GOT3 (cell line): ENCODE data around the gene LBHD2.
"Not testable (repeated sequence)": the region's sequence is repeated elsewhere in the genome, so short reads cannot be mapped to it uniquely, and the experiment has no call there.

Source experiments
- DNase-seq: peaks from one replicate; lab custom pipeline; 2025; ENCODE audit warnings: mixed read lengths; lab: John Stamatoyannopoulos, UW

LBHD2 gene

GRCh38 chr14:103104654-103105452 lies 20.8 kb downstream of the LBHD2 start:
- DNase-seq: no peak

DNA sequence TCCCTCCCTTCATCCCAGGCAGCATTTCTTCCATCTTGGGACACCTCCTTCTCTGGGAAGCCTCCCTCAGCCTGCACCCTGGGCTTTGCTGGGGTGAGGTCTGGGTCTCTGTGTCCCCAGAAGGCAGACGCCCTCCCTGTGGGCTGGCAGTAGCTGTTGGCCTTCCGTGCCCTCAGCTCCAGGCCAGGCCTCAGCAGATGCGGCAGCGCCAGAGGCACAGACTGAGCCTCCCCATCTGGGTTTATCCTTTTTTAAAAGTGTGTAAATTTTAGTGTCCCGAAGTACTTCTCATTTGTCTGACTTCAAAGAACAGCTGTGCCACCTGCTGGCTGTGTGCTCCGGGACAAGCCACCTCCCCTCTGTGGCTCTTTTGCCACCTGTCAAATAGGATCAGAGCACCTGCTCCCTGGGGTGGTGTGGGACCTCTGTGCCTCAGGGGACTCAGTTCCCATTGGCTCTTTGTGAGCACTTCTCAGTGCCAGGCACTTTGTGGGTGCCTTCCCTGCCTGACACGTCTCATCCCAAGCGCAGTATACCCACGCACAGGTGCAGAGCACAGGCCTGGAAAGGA lies 21.7 kb downstream of the LBHD2 start:
- DNase-seq: no peak

GRCh38 chr14:103107455-103107854 lies 23.4 kb downstream of the LBHD2 start:
- no peak for DNase-seq

- no peak for DNase-seq
Measured at GRCh38 chr14:103107941-103108748, 24.1 kb downstream of the LBHD2 start.

GRCh38 chr14:103108749-103109207 lies 24.8 kb downstream of the LBHD2 start:
- no peak for DNase-seq

DNA sequence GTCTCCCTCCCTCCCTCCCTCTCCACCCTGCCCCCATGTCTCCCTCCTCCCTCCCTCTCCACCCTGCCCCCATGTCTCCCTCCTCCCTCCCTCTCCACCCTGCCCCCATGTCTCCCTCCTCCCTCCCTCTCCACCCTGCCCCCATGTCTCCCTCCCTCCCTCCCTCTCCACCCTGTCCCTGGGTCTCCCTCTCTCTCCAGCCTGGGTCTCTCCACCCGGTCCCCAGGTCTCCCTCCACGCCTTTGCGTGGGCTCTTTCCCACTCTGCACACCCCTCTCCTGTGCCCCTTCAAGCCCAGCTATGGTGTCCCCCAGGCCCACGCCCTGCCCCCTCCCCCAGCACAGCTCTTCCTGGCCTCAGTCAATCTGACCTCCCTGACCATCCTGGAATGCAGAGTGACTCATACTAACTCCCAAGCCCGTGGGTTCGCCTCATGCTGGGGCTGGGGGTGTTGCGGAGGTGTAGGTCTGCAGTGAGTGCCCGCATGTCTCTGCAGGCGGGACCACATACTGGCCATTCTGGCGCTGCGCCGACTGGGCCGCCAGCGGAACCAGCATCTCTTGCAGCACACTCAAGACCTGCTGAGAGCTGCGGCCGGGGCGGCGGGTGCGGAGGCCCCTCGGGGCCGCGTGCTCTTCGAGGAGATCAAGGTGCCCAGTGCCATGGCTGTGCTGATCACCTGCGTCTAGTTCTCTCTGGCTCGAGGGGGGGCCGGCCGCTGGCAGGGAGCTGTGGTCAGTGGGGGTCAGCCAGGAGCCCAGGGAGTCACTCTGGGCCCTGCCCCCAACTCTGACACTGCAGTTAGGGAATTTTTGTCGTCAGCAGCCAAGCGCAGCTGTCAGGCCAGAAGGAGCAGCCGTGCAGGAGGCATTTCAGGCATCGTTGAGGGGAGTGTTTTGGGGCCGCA lies 25.8 kb downstream of the LBHD2 start:
- DNase-seq: no peak

DNA sequence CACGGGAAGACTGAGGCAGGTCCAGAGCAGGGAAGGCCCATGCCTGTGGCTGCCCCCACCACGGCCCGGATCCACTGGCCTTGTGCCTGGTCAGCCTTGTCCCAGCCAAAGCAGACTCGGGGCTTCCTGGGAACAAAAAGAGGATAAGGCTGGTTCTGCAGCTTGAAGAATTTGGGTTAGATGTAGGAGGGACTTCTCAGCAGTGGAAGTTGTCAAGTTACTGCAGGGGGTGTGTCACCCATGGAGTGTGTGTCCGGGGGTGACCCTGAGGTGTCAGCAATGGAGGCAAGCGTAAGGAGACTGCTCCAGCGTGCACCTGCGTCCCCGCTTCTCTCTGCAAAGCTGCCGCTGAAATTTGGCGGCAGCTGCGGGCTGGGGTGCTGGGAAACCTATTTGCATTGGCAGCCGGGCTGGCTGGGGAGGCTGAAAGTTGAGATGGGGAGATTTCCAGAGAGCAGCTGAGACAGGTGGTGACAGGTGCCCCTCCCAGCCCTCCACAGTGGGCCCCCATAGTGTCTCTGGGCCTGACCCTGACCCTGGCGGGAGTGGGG lies 26.7 kb downstream of the LBHD2 start:
- no peak for DNase-seq

DNA sequence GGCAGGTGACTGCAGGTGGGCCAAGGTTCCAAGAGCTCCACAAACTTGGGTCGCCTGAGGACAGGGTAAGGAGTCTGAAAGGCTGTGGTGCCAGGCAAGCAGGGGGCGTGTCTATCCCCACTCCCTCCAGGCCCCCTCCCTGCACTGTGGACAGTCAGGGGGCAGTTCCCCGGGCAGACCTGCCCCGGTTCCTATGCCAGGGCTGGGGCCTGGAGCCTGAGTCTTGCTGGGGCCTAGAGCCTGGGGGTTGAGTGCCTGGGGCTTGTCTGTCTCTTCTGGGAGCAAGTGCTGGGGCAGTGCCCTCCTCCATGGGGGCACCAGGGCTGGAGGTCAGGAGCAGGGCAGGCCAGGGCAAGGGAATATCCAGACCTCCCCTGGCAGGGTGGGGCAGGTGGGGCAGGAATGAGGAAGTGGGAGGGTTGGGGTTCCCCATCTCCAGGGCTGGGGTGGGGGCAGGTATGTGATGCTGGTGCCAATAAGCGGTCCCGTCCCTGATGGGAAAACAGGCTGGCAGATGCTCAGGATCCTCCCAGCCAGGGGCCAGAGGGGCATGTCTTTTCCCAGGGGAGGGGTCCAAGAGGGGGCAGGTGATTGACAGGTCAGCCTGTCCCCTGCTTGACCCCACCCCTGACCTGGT lies 27.3 kb downstream of the LBHD2 start:
- DNase-seq: no peak

GRCh38 chr14:103112400-103113243 lies 28.6 kb downstream of the LBHD2 start:
- no peak for DNase-seq

DNA sequence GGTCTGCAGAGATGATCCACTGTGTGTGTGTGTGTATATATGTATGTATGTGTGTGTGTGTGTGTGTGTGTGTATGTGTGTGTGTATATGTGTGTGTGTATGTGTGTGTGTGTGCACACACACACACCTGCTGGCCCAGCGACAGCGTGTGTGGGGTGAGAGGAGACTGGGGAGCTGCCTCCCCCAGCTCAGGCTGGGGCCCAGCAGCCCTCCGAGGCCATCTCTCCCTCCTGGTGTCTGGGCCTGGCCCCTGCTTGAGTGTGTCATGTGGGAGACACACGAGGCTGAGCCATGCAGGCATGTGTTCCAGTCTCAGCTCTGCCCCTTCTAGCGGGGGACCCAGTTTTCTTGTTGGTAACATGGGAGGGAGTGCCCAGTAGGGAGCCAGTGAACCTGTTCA lies 29.3 kb downstream of the LBHD2 start:
- DNase-seq: no peak

DNA sequence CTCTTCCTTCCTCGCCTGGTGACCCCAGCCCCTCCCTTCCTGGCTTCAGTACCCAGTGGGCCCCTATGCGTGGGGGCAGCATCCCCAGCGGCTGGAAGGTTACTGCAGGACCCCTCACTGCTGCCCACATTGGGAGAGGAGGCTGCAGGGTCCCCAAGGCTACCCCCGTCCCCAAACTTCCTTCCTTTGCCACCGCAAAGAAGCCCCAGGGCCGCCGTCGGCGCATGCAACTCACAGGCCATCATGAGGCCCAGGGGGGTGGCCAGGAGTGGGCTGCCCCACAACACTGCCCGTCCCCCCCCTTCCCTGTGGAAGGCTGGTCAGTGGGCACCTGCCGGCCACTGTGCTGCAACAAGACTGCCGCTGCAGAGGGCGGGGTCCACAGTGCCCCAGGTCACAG lies 29.8 kb downstream of the LBHD2 start:
- DNase-seq: no peak

- not testable (repeated sequence) for DNase-seq
Measured at GRCh38 chr14:103115086-103115679, 31.2 kb downstream of the LBHD2 start.

GRCh38 chr14:103115845-103116572 lies 32.0 kb downstream of the LBHD2 start:
- DNase-seq: no peak

- no peak for DNase-seq
Measured at GRCh38 chr14:103116636-103117035, 32.6 kb downstream of the LBHD2 start.

DNA sequence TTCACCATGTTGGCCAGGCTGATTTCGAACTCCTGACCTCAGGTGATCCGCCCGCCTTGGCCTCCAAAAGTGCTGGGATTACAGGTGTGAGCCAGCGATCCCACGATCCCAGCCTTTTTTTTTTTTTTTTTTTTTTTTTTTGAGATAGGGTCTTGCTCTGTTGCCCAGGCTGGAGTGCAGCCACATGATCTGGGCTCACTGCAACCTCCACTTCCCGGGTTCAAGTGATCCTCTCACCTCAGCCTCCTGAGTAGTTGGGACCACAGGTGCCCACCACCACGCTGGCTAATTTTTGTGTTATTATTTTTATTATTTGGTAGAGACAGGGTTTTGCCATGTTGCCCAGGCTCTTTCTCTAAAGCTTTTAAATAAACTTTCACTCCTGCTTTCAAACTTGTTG lies 33.5 kb downstream of the LBHD2 start:
- not testable (repeated sequence) for DNase-seq

DNA sequence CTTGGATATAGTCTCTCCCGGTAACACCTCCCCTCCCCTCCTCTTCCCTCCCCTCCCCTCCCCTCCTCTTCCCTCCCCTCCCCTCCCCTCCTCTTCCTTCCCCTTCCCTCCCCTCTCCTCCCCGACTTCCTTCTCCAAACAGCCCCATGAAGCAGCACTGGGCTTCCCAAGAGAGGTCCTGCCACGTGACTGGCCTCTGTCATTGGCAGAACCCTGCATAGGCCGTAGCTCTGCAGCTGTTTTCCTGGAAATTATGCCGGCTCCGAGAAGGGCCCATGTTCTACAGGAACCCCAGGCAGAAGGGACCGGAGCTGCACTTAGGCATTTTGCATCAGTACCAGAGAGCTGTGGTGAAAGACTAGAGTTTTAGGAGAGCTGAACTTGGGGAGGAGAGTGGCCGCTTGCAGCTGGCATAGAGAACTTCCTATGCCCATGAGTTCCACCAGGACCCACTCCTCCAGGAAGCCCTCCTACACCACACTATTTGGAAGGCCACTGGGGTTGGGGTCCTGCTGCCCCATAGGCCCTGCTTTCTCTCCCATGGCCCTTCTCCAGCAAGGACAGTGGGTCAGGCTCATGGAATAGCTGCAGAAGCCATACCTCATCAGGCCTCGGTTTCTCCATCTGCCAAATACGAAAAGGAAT lies 34.1 kb downstream of the LBHD2 start:
- DNase-seq: no peak

- no peak for DNase-seq
Measured at GRCh38 chr14:103118663-103119404, 34.8 kb downstream of the LBHD2 start.

GRCh38 chr14:103119527-103119926 lies 35.5 kb downstream of the LBHD2 start:
- DNase-seq: not testable (repeated sequence)
